Retinal pigment epithelial cell (primary cell): ENCODE data around the gene GAA.
"Not testable (repeated sequence)": the region's sequence is repeated elsewhere in the genome, so short reads cannot be mapped to it uniquely, and the experiment has no call there.

Experiments
- DNase-seq: peaks from one replicate; pipeline ENCODE4 v3.0.0-alpha.2; 2010; ENCODE audit warnings: low read depth
- H3K4me3 ChIP-seq: 2 replicates; pipeline ENCODE4 v1.5.1; 2011; ENCODE audit warnings: mild to moderate bottlenecking, low read length, control low read depth, moderate library complexity
- TF ChIP-seq, protein P1 (sequence below): conservative IDR thresholded peaks from 2 replicates; pipeline ENCODE4 v1.5.1; 2011; ENCODE audit warnings: low read depth, low read length, control low read depth, inconsistent platforms

GAA gene

DNA sequence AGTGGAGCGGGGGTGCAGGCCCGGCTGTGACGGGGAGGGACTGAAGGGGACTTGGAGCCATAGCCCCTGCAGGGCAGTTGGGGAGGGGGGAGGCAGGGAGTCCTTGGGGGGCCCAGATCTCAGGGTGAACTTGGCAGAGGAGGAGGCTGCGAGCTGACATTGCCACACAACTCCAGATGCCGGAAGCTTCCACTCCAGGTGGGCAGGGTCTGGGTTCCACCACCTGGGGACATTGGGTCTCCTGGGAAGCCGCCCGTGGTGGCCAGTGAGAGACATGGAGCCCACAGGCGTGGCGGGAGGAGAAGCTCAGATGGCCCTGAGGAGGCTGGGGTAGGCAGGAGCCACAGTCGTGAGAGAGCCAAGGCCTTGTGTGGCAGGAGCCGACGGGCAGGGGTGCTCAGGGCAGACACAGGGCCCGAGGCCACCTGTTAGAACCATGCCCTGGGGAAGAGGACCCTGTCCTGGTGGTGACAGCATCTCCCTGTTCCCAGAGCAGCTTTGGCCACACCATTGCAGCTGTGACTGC is 18.2 kb upstream of the GAA start:
- TF ChIP-seq, protein P1, sequence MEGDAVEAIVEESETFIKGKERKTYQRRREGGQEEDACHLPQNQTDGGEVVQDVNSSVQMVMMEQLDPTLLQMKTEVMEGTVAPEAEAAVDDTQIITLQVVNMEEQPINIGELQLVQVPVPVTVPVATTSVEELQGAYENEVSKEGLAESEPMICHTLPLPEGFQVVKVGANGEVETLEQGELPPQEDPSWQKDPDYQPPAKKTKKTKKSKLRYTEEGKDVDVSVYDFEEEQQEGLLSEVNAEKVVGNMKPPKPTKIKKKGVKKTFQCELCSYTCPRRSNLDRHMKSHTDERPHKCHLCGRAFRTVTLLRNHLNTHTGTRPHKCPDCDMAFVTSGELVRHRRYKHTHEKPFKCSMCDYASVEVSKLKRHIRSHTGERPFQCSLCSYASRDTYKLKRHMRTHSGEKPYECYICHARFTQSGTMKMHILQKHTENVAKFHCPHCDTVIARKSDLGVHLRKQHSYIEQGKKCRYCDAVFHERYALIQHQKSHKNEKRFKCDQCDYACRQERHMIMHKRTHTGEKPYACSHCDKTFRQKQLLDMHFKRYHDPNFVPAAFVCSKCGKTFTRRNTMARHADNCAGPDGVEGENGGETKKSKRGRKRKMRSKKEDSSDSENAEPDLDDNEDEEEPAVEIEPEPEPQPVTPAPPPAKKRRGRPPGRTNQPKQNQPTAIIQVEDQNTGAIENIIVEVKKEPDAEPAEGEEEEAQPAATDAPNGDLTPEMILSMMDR, result no peak
- no peak for DNase-seq
- H3K4me3 ChIP-seq, result no peak overlapping the region

DNA sequence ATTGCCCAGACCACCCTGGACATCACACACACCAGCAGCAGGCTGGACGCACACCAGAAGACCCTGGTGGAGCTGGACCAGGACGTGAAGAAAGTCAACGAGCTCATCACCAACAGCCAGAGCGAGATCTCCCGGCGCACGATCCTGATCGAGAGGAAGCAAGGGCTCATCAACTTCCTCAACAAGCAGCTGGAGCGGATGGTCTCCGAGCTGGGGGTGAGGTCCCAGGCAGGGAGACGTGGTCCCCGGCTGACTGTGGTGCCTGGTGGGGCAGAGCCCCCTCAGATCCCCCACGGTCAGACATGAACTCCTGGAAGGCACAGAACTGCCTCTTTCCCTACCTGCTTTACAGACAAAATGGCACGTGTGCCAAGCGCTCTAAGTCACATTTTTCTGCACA is 16.6 kb upstream of the GAA start:
- DNase-seq, result no peak
- TF ChIP-seq, protein P1, result no peak
- no peak overlapping the region for H3K4me3 ChIP-seq

DNA sequence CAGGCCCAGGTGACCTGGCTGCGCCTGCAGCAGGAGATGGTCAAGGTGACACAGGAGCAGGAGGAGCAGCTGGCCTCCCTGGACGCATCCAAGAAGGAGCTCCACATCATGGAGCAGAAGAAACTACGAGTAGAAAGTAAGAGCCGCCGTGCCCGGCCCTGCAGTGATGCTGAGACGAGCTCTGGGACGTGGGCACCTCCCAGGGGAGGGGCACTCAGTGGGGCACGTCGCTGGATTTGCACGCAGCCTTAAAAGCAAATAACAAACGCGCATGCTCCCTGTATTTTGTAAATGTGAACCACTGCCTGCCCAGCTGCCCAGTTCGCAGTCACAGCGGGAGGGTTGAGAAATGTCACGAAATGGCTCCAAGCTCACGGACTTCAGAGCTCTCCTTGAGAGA is 15.3 kb upstream of the GAA start:
- no peak for DNase-seq

DNA sequence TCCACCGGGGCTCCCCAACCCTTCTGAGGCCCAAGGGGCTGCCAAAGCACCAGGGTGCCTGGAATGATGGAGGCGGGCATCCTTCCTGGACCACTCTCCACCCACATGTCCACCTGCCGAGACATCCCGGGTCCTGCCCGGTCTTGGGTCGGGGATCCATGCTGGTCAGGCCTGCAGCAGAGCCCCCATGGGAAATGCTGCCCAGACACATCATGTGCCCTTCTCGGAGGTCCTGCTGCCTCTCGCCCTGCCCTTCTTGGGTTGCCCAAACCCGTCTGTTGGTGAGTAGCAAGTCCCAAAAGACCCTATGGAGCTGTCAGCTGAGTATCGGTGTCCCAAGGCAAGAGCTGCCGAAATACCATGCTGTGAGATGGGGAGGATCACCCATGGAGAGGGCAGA is 14.8 kb upstream of the GAA start:
- TF ChIP-seq, protein P1, result no peak
- no peak for DNase-seq
- no peak overlapping the region for H3K4me3 ChIP-seq

More for the DNA sequence above, 15.3 kb upstream of the GAA start:
- TF ChIP-seq, protein P1, result no peak
- no peak overlapping the region for H3K4me3 ChIP-seq

DNA sequence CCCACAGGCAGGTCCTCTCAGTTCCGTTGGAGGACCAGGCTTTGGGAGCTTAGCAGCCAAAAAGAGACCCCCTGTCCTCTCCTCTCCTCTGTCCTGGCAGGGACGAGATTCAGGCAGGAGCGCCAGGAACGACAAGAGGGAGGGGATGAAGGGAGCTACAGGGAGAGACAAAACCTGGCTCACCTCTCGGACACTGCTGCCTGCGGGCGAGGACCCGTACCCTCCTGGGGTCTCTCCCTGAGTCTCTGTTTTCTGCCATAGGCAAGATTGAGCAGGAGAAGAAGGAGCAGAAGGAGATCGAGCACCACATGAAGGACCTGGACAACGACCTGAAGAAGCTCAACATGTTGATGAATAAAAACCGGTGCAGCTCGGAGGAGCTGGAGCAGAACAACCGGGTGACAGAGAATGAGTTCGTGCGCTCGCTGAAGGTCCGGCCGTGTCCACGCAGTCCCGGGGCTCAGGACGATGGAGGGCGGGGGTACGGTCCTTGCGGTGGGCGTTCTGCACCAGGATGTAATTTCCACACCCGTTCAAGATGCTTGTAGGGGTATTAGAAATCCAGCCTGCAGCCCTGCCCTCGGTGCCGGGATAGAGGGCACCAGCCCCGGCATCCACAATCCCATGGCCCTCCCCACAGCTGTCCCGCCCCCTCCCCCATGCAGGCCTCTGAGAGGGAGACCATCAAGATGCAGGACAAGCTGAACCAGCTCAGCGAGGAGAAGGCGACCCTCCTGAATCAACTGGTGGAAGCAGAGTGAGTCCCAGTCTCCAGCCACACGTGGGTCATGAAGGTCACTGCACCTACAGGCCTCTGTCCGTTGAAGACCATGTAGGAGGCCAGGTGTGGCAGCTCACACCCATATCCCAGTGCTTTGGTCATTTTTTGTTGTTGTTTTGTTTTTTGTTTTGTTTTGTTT is 13.8 kb upstream of the GAA start:
- DNase-seq, result no peak
- H3K4me3 ChIP-seq, result no peak overlapping the region
- TF ChIP-seq, protein P1, result no peak

DNA sequence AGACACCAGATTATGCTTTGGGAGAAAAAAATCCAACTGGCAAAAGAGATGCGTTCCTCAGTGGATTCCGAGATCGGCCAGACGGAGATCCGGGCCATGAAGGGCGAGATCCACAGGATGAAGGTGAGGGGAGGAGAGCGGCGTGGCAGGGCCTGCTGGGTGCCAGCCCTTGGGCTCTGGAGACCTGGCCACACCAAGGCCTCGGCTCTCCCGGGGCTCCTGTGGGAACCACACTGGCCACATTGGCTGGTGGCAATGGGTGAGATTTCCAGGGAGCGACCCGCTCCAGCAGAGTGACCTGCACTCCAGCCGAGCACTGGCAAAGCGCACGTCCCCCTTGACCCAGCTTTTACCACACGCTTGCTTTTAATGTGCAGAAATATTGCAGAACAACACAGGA is 11.6 kb upstream of the GAA start:
- no peak overlapping the region for H3K4me3 ChIP-seq
- no peak for DNase-seq
- TF ChIP-seq, protein P1, result no peak

DNA sequence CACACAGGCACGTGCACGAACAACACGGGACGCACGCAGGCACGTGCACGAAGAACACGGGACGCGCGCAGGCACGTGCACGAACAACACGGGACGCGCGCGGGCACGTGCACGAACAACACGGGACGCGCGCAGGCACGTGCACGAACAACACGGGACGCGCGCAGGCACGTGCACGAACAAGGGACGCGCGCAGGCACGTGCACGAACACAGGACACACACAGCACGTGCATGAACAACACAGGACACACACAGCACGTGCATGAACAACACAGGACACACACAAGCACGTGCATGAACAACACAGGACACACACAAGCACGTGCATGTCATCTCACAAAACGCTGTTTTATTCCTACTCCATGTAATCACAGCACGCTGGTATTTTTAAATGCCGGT is 11.2 kb upstream of the GAA start:
- H3K4me3 ChIP-seq, DNase-seq: not testable (repeated sequence)
